Loucy (cell line): ENCODE data around the gene AMIGO2.

Source experiments
- H2AFZ ChIP-seq: fragments of 200-600 bp; sonication (generic); 2 replicates; pipeline ENCODE4 v1.6.0; 2016; ENCODE audit warnings: antibody characterized with exemption, mild to moderate bottlenecking, low read length, moderate library complexity
- H3F3A ChIP-seq: fragments of 200-600 bp; 2 replicates; pipeline ENCODE4 v1.6.0; 2016; ENCODE audit warnings: antibody characterized with exemption, low read depth, mild to moderate bottlenecking
- H3K27me3 ChIP-seq: fragments of 200-600 bp; sonication (generic); 2 replicates; pipeline ENCODE4 v1.6.1; 2014; ENCODE audit warnings: low read length, mild to moderate bottlenecking; ENCODE audit not compliant: insufficient read depth, poor library complexity, severe bottlenecking
- H3K36me3 ChIP-seq: fragments of 200-600 bp; sonication (generic); 2 replicates; pipeline ENCODE4 v1.6.1; 2016; ENCODE audit warnings: low read length; ENCODE audit not compliant: insufficient read depth
- H3K4me1 ChIP-seq: fragments of 200-600 bp; sonication (generic); 2 replicates; pipeline ENCODE4 v1.5.1; 2014; ENCODE audit warnings: low read length, mild to moderate bottlenecking; ENCODE audit not compliant: insufficient read depth, poor library complexity, severe bottlenecking
- H3K4me2 ChIP-seq: fragments of 200-600 bp; sonication (generic); 2 replicates; pipeline ENCODE4 v1.6.0; 2014; ENCODE audit warnings: antibody characterized with exemption, low read length, low read depth, mild to moderate bottlenecking; ENCODE audit not compliant: poor library complexity, severe bottlenecking
- H3K4me3 ChIP-seq: fragments of 200-600 bp; sonication (generic); 2 replicates; pipeline ENCODE4 v1.5.1; 2014; ENCODE audit warnings: low read length, mild to moderate bottlenecking, mixed read lengths; ENCODE audit not compliant: poor library complexity, severe bottlenecking
- H3K79me2 ChIP-seq: fragments of 200-600 bp; sonication (generic); 2 replicates; pipeline ENCODE4 v1.6.1; 2014; ENCODE audit warnings: low read length; ENCODE audit not compliant: insufficient read depth
- H3K9ac ChIP-seq: fragments of 200-600 bp; sonication (generic); 2 replicates; pipeline ENCODE4 v1.6.0; 2014; ENCODE audit warnings: mild to moderate bottlenecking, low read depth, low read length, moderate library complexity; ENCODE audit not compliant: poor library complexity, severe bottlenecking
- H3K9me2 ChIP-seq: fragments of 200-600 bp; sonication (generic); replicated peaks from 2 replicates; pipeline ENCODE4 v1.6.1; 2016; ENCODE audit warnings: low read depth, low read length, mixed read lengths
- H3K9me3 ChIP-seq: fragments of 200-600 bp; sonication (generic); 2 replicates; pipeline ENCODE4 v1.6.1; 2014; ENCODE audit warnings: mild to moderate bottlenecking, antibody characterized with exemption, low read length, low read depth; ENCODE audit not compliant: insufficient read depth
- H4K20me1 ChIP-seq: fragments of 200-600 bp; sonication (generic); 2 replicates; pipeline ENCODE4 v1.6.0; 2014; ENCODE audit warnings: antibody characterized with exemption, low read length, mild to moderate bottlenecking; ENCODE audit not compliant: insufficient read depth, poor library complexity, severe bottlenecking
- CTCF ChIP-seq: fragments of 200-600 bp; sonication (generic); conservative IDR thresholded peaks from 2 replicates; pipeline ENCODE4 v1.5.1; 2014; ENCODE audit warnings: mild to moderate bottlenecking, antibody characterized with exemption, low read length
- EZH2phosphoT487 ChIP-seq: fragments of 200-600 bp; IDR thresholded peaks from 2 replicates; pipeline ENCODE4 v1.6.1; 2018; ENCODE audit warnings: antibody characterized with exemption, mild to moderate bottlenecking, moderate library complexity, borderline replicate concordance

Gene AMIGO2

GRCh38 chr12:47082283-47082682, 2.5 kb upstream of the AMIGO2 start:
- Histone ChIP-seq H3K36me3 (no peaks in the 10 kb centered on the region), H3F3A (peaks cover 9% of the 10 kb centered on the region), H4K20me1 (no peaks in the 10 kb centered on the region), H3K27me3 (no peaks in the 10 kb centered on the region), H3K4me3 (no peak overlapping the region), H3K79me2 (no peaks in the 10 kb centered on the region), H3K4me2 (no peak overlapping the region), H3K9me2 (no peaks in the 10 kb centered on the region), H3K9me3 (no peaks in the 10 kb centered on the region), H3K9ac (no peak overlapping the region), H3K4me1 (peaks cover 42% of the 10 kb centered on the region), H2AFZ (no peak overlapping the region)
- TF ChIP-seq EZH2phosphoT487, result no peak
- no peak for TF ChIP-seq CTCF

GRCh38 chr12:47080725-47081502, 1.2 kb upstream of the AMIGO2 start:
- Histone ChIP-seq H4K20me1 (no peaks in the 10 kb centered on the region), H3K4me2 (peak overlapping the region; percentile 70), H2AFZ (peak overlapping the region; percentile 88), H3K27me3 (no peaks in the 10 kb centered on the region), H3K9ac (peak overlapping the region; percentile 67), H3K4me3 (peak overlapping the region; percentile 78), H3K36me3 (no peaks in the 10 kb centered on the region), H3K4me1 (peaks cover 37% of the 10 kb centered on the region), H3F3A (peaks cover 9% of the 10 kb centered on the region), H3K9me2 (no peaks in the 10 kb centered on the region), H3K79me2 (no peaks in the 10 kb centered on the region), H3K9me3 (no peaks in the 10 kb centered on the region)
- TF ChIP-seq EZH2phosphoT487, result no peak
- no peak for TF ChIP-seq CTCF

GRCh38 chr12:47079981-47080724, 394 bp upstream of the AMIGO2 start:
- H2AFZ ChIP-seq, result peak overlapping the region; percentile 88
- peak overlapping the region; percentile 67 for H3K9ac ChIP-seq
- H4K20me1 ChIP-seq, result no peaks in the 10 kb centered on the region
- TF ChIP-seq CTCF (no peak), EZH2phosphoT487 (no peak)
- H3F3A ChIP-seq, result peaks cover 9% of the 10 kb centered on the region
- H3K4me2 ChIP-seq, result peak overlapping the region; percentile 70
- H3K9me2 ChIP-seq, result no peaks in the 10 kb centered on the region
- H3K27me3 ChIP-seq, result no peaks in the 10 kb centered on the region
- H3K4me3 ChIP-seq, result peak overlapping the region; percentile 78
- H3K36me3 ChIP-seq, result no peaks in the 10 kb centered on the region
- H3K79me2 ChIP-seq, result no peaks in the 10 kb centered on the region
- peaks cover 29% of the 10 kb centered on the region for H3K4me1 ChIP-seq
- H3K9me3 ChIP-seq, result no peaks in the 10 kb centered on the region
